ENCODE results near the gene TSPAN31.
"Not testable (repeated sequence)": the region's sequence is repeated elsewhere in the genome, so short reads cannot be mapped to it uniquely, and the experiment has no call there.

Gene TSPAN31

DNA sequence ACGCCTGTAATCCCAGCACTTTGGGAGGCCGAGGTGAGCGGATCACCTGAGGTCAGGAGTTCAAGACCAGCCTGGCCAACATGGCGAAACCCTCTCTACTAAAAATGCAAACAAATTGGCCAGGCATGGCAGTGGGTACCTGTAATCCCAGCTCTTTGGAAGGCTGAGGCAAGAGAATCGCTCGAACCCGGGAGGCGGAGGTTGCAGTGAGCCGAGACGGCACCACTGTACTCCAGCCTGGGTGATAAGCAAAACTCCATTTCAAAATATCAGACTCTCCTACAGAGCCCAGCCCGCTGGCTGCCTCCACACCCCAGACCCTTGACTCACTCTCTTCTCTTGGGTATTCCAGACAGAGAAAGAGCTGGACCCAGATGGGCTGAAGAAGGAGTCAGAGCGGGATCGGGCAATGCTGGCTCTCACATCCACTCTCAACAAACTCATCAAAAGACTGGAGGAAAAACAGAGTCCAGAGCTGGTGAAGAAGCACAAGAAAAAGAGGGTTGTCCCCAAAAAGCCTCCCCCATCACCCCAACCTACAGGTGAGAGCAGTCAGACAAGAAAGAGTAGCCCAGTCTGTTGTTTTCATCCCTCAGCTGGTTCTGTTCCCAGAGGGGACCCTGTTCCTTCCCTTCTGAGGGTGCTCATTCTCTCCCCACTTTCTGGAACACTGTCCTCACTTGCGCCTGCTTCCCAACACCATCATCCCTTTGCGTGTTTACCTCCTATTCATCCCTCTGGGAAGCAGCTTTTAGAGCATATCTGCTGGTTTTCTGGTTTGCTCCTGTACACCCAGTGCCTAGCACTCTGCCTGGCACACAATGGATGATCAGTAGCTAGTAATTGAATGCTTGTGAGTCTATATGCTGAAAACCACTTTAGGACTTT lies 26.0 kb upstream of the TSPAN31 start:
- H3K4me3 Mint-ChIP-seq: no peak overlapping the region
- no peaks in the 10 kb centered on the region for H3K9me3 Mint-ChIP-seq
- no peak overlapping the region for H3K27ac Mint-ChIP-seq
- peaks cover 30% of the 10 kb centered on the region for H3K36me3 Mint-ChIP-seq (ENCODE audit: low read depth)
- peaks cover 3% of the 10 kb centered on the region for H3K4me1 Mint-ChIP-seq (ENCODE audit: low read depth)
- no peaks in the 10 kb centered on the region for H3K27me3 Mint-ChIP-seq

DNA sequence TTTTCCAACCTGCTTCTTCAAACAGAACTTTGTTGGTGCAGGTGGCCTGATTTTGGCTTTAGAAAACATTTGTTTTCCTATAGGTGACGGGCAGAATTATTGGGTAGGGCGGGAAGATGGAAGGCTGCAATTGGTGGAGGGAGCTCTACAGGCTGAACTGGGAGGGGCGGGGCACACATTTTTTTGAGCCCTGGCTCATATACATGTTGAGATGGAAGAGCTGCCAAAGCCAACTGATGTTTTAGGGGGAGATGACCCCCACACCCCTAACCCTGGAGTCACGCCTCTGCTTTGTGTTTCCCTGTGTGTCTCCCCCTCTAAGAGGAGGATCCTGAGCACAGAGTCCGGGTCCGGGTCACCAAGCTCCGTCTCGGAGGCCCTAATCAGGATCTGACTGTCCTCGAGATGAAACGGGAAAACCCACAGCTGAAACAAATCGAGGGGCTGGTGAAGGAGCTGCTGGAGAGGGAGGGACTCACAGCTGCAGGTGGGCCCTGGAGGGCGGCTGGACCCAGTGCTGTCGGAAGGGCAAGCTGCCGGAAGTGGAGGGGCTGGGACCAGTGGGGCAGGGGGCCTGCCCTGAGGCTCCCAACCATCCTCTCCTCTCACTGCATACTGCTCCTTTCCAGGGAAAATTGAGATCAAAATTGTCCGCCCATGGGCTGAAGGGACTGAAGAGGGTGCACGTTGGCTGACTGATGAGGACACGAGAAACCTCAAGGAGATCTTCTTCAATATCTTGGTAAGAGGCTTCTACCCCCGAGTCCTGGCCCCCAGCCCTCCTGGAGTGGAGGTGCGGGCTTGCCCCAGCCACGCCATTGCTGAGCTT lies 24.8 kb upstream of the TSPAN31 start:
- H3K27me3 Mint-ChIP-seq: no peaks in the 10 kb centered on the region
- H3K4me3 Mint-ChIP-seq: no peak overlapping the region
- peaks cover 5% of the 10 kb centered on the region for H3K4me1 Mint-ChIP-seq (ENCODE audit: low read depth)
- peaks cover 30% of the 10 kb centered on the region for H3K36me3 Mint-ChIP-seq (ENCODE audit: low read depth)
- no peak overlapping the region for H3K27ac Mint-ChIP-seq
- no peaks in the 10 kb centered on the region for H3K9me3 Mint-ChIP-seq

- Mint-ChIP-seq H3K27ac (no peak overlapping the region), H3K27me3 (no peaks in the 10 kb centered on the region), H3K4me1 (ENCODE audit: low read depth) (peaks cover 4% of the 10 kb centered on the region), H3K4me3 (no peak overlapping the region), H3K9me3 (no peaks in the 10 kb centered on the region), H3K36me3 (ENCODE audit: low read depth) (peaks cover 27% of the 10 kb centered on the region)
Measured at GRCh38 chr12:57720606-57721595, 23.9 kb upstream of the TSPAN31 start.

DNA sequence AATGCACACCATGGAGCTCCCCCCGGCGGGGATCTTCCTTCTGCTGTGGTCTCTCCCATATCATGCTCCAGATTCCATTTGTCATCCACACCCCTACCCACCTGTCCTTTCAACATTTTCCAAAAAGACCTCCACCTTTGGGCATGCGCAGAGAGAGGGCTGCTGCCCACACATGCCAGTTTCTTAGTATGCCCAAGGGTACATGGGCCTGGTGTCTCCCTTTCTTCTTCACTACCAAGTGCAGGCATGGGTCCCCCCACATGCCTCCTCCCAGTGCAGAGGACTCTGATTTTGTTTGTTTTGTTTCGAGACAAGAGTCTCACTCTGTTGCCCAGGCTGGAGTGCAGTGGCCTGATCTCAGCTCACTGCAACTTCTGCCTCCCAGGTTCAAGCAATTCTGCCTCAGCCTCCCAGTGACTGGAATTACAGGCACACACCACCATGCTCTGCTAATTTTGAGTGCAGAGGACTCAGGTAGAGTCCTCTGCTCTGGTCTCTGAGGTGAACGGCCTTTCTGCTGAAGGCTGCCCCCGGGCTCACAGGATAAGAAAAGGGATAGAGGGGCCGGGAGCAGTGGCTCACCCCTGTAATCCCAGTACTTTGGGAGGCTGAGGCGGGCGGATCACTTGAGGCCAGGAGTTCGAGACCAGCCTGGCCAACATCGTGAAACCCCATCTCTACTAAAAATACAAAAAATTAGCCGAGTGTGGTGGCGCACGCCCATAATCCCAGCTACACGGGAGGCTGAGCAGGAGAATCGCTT lies 22.8 kb upstream of the TSPAN31 start:
- not testable (repeated sequence) for H3K27me3 Mint-ChIP-seq; H3K4me1 Mint-ChIP-seq (ENCODE audit: low read depth); H3K4me3 Mint-ChIP-seq; H3K9me3 Mint-ChIP-seq; H3K27ac Mint-ChIP-seq
- peaks cover 30% of the 10 kb centered on the region for H3K36me3 Mint-ChIP-seq (ENCODE audit: low read depth)

GRCh38 chr12:57722716-57723629 lies 21.9 kb upstream of the TSPAN31 start:
- Mint-ChIP-seq H3K4me1 (ENCODE audit: low read depth) (peaks cover 4% of the 10 kb centered on the region), H3K27ac (no peak overlapping the region), H3K4me3 (no peak overlapping the region), H3K27me3 (no peaks in the 10 kb centered on the region), H3K36me3 (ENCODE audit: low read depth) (peaks cover 29% of the 10 kb centered on the region), H3K9me3 (no peaks in the 10 kb centered on the region)

- no peak overlapping the region for H3K27ac Mint-ChIP-seq
- no peak overlapping the region for H3K4me3 Mint-ChIP-seq
- peaks cover 31% of the 10 kb centered on the region for H3K36me3 Mint-ChIP-seq (ENCODE audit: low read depth)
- H3K27me3 Mint-ChIP-seq: no peaks in the 10 kb centered on the region
- peaks cover 4% of the 10 kb centered on the region for H3K4me1 Mint-ChIP-seq (ENCODE audit: low read depth)
- no peaks in the 10 kb centered on the region for H3K9me3 Mint-ChIP-seq
Measured at GRCh38 chr12:57723630-57723962, 21.2 kb upstream of the TSPAN31 start.

DNA sequence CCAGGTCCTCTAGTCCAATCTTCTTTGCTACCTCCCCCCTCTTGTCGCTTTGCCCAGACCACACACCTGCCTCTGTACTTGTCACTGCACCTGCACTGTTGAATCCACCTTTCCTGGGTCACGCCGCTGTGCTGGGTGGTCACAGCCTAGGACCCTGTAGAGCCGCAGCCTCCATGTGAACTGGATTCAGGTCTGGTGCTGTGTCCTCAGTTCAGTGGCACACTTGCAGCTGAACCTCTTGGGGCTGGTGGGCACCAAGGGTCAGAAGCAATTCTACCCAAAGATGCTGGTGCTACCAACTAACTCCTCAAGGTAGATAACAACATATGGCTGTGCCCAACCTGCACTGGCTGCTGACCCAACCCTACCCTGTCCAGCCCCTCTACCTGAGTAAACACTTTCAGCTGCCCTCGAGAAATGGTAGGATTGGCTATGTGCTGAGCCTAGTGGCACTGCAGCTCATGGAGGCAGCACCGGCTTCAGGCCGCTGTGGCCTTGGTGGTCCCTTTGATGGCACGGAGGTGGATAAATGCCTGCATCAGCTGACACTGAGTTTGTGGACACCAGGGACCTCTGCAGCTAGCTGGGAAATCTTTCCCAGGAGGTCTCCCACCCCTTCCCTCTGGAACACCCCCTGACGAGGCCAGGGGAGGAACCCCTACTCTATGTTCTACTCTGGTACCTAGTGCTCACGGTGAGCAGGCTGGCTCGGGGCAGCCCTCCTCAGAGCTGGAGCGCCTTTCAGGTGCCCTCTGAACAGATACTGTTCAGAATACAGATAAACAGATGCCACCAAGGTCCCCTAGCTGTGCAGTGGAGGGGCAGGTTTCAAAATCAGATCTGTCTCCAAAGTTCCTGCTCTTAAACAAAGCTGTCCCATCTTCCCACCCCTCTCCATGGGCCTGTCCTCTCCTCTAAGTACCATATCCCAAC lies 20.6 kb upstream of the TSPAN31 start:
- H3K36me3 Mint-ChIP-seq (ENCODE audit: low read depth): peaks cover 27% of the 10 kb centered on the region
- H3K4me3 Mint-ChIP-seq: no peak overlapping the region
- peaks cover 4% of the 10 kb centered on the region for H3K4me1 Mint-ChIP-seq (ENCODE audit: low read depth)
- H3K9me3 Mint-ChIP-seq: no peaks in the 10 kb centered on the region
- no peaks in the 10 kb centered on the region for H3K27me3 Mint-ChIP-seq
- no peak overlapping the region for H3K27ac Mint-ChIP-seq

DNA sequence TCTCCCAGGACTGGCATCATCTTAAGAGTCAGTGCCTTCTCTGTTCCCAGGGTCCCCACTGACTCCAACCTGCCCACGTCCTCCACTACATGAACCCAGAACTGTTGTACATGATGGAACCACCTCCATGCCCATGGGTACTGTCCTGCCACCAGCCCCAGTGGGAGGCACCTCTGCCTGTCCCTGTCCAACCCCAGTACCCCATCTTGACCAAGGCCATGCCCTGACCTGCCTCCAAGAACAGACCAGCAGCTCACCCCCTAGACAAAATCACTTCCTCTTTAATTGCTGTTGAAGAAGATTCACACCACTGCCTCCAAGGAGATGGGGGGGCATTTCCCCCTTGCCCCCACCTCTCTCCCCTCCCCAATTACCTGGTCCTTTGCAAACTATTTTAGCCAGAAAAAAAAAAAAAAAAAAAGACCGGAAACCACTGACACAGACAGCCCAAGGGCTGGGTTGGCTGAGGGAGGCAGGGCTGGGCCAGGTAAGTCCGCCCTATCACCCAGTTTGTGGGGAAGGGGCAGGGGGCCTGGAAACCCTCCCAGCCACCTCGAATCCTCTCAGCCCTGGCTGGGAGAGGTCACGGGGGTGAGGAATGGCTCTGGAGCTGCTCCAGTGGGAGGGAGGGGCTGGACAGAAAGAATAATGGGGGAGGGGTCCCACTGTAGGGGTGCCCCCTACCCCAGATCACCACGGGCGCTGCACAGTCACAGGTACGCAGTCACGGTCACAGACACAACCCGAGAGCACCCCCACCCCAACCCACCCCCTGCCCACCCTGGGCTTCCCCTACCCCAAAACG lies 19.7 kb upstream of the TSPAN31 start:
- peaks cover 27% of the 10 kb centered on the region for H3K36me3 Mint-ChIP-seq (ENCODE audit: low read depth)
- no peaks in the 10 kb centered on the region for H3K9me3 Mint-ChIP-seq
- H3K27me3 Mint-ChIP-seq: no peaks in the 10 kb centered on the region
- H3K4me3 Mint-ChIP-seq: no peak overlapping the region
- no peak overlapping the region for H3K27ac Mint-ChIP-seq
- peaks cover 4% of the 10 kb centered on the region for H3K4me1 Mint-ChIP-seq (ENCODE audit: low read depth)

GRCh38 chr12:57725851-57726150 lies 19.0 kb upstream of the TSPAN31 start:
- H3K27ac Mint-ChIP-seq: no peak overlapping the region
- H3K36me3 Mint-ChIP-seq (ENCODE audit: low read depth): peaks cover 34% of the 10 kb centered on the region
- H3K4me1 Mint-ChIP-seq (ENCODE audit: low read depth): peaks cover 4% of the 10 kb centered on the region
- no peak overlapping the region for H3K4me3 Mint-ChIP-seq
- H3K9me3 Mint-ChIP-seq: no peaks in the 10 kb centered on the region
- H3K27me3 Mint-ChIP-seq: no peaks in the 10 kb centered on the region

- Mint-ChIP-seq H3K4me3 (no peak overlapping the region), H3K27ac (no peak overlapping the region)
Measured at GRCh38 chr12:57726151-57726883, 18.5 kb upstream of the TSPAN31 start.

DNA sequence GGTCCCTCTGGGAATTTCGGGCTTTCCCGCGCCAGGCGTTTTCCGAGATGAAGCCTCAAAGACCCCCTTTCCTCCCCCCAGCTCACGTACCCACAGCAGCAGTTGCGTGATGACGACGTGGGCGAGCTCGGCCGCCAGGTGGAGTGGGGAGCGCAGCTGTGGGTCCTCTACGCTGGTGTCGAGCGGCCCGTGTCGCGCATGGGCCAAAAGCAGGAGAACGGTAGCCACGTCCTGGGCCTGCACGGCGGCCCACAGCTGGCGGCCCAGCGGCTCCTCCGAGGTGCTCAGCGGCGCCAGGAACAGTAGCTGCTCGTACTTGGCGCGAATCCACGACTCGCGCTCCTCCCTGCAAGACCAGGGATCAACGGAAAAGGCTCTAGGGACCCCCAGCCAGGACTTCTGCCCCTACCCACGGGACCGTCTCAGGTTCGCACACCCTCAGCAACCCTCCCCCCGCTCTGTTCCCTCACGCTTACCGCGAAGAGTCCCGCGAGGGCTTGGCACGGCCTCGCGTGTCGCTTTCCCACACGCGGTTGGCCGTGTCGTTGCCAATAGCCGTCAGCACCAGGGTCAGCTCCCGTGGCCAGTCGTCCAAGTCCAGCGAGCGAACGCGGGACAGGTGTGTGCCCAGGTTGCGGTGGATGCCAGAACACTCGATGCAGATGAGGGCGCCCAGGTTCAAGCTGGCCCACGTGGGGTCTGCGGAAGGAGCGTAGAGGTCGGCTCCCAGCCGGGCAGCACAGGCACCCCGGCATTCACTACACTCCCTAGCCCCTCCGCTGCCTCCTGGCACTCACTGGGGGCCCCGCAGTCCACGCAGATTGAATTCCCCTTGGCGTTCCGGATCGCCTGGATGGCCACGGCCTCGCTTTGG lies 17.7 kb upstream of the TSPAN31 start:
- Mint-ChIP-seq H3K27ac (no peak overlapping the region), H3K4me3 (no peak overlapping the region), H3K4me1 (ENCODE audit: low read depth) (peaks cover 4% of the 10 kb centered on the region), H3K9me3 (no peaks in the 10 kb centered on the region), H3K27me3 (no peaks in the 10 kb centered on the region), H3K36me3 (ENCODE audit: low read depth) (peaks cover 34% of the 10 kb centered on the region)

More at GRCh38 chr12:57726151-57726883, 18.5 kb upstream of the TSPAN31 start:
- H3K4me1 Mint-ChIP-seq (ENCODE audit: low read depth): peaks cover 4% of the 10 kb centered on the region
- H3K9me3 Mint-ChIP-seq: no peaks in the 10 kb centered on the region
- peaks cover 36% of the 10 kb centered on the region for H3K36me3 Mint-ChIP-seq (ENCODE audit: low read depth)
- no peaks in the 10 kb centered on the region for H3K27me3 Mint-ChIP-seq
